HepG2 (cell line): Measurements from ENCODE around the gene PCOLCE2. TPM values are rescaled to one million over a fixed set of nuclear protein-coding genes. Genes with fewer than 3 reads are reported as not detected.

Experiments
- AGO1 ChIP-seq: fragments of 200-400 bp; formaldehyde crosslinking; IDR thresholded peaks from 2 replicates; pipeline ENCODE4 v1.6.1; 2017; ENCODE audit warnings: mild to moderate bottlenecking, low read depth, low read length, moderate library complexity; ENCODE audit not compliant: poor library complexity, severe bottlenecking
- AHR ChIP-seq: IDR thresholded peaks from 2 replicates; pipeline ENCODE4 v1.6.1; 2018; ENCODE audit warnings: missing genetic modification reagents, missing compliant biosample characterization
- ARNT2 ChIP-seq: sonication (generic); formaldehyde crosslinking; IDR thresholded peaks from 2 replicates; pipeline ENCODE4 v1.8.0; 2022; ENCODE audit warnings: mild to moderate bottlenecking, low read depth, missing genetic modification reagents, moderate library complexity
- BRD4 ChIP-seq: sonication (generic); formaldehyde crosslinking; IDR thresholded peaks from 2 replicates; pipeline ENCODE4 v1.4.0; 2020; ENCODE audit warnings: missing genetic modification reagents
- FIP1L1 ChIP-seq: fragments of 200-400 bp; formaldehyde crosslinking; IDR thresholded peaks from 2 replicates; pipeline ENCODE4 v1.6.1; 2018; ENCODE audit warnings: low read depth, mild to moderate bottlenecking, low read length, moderate library complexity, borderline replicate concordance; ENCODE audit not compliant: insufficient read depth
- JDP2 ChIP-seq: sonication (generic); formaldehyde crosslinking; IDR thresholded peaks from 2 replicates; pipeline ENCODE4 v1.8.1; 2022; ENCODE audit warnings: missing genetic modification reagents, borderline replicate concordance
- KDM3A ChIP-seq: IDR thresholded peaks from 2 replicates; pipeline ENCODE4 v1.6.1; 2018; ENCODE audit warnings: low read depth, missing compliant biosample characterization
- KLF13 ChIP-seq: sonication (generic); formaldehyde crosslinking; IDR thresholded peaks from 2 replicates; pipeline ENCODE4 v1.4.0; 2020; ENCODE audit warnings: mild to moderate bottlenecking, missing genetic modification reagents
- MAZ ChIP-seq, 2 experiments: sonication (generic) in 1 of 2; formaldehyde crosslinking in 1 of 2; IDR thresholded peaks; 2 replicates each; pipeline versions ENCODE4 v1.5.0 to v1.6.1; 2012 to 2020; ENCODE audit warnings: low read depth in 2 of 2, mild to moderate bottlenecking in 2 of 2, borderline replicate concordance in 1 of 2, improper control_type of control experiment in 1 of 2, low read length in 1 of 2, missing genetic modification reagents in 1 of 2, moderate library complexity in 1 of 2
- MYC ChIP-seq: sonication (generic); formaldehyde crosslinking; IDR thresholded peaks from 2 replicates; pipeline ENCODE4 v1.9.0; 2021; ENCODE audit warnings: missing genetic modification reagents, borderline replicate concordance
- PHF21A ChIP-seq: sonication (generic); formaldehyde crosslinking; IDR thresholded peaks from 2 replicates; pipeline ENCODE4 v1.5.0; 2020; ENCODE audit warnings: mild to moderate bottlenecking, missing genetic modification reagents
- TCF7L2 ChIP-seq: IDR thresholded peaks from 2 replicates; pipeline ENCODE4 v1.6.1; 2011; ENCODE audit warnings: mild to moderate bottlenecking, low read depth, low read length, moderate library complexity
- ZFP90 ChIP-seq: sonication (generic); formaldehyde crosslinking; IDR thresholded peaks from 2 replicates; pipeline ENCODE4 v1.8.0; 2022; ENCODE audit warnings: missing genetic modification reagents, mild to moderate bottlenecking, inconsistent platforms, borderline replicate concordance
- ZFX ChIP-seq: sonication (generic); formaldehyde crosslinking; IDR thresholded peaks from 2 replicates; pipeline ENCODE4 v1.4.0; 2020; ENCODE audit warnings: mild to moderate bottlenecking, low read depth, missing genetic modification reagents, moderate library complexity
- ZNF10 ChIP-seq: sonication (generic); formaldehyde crosslinking; IDR thresholded peaks from 2 replicates; pipeline ENCODE4 v1.4.0; 2020; ENCODE audit warnings: mild to moderate bottlenecking, low read depth, missing genetic modification reagents, borderline replicate concordance
- ZNF160 ChIP-seq: sonication (generic); formaldehyde crosslinking; IDR thresholded peaks from 2 replicates; pipeline ENCODE4 v1.8.0; 2022; ENCODE audit warnings: mild to moderate bottlenecking, inconsistent platforms, missing genetic modification reagents
- ZNF605 ChIP-seq: sonication (generic); formaldehyde crosslinking; IDR thresholded peaks from 2 replicates; pipeline ENCODE4 v1.8.0; 2022; ENCODE audit warnings: mild to moderate bottlenecking, missing genetic modification reagents
- ZZZ3 ChIP-seq: sonication (generic); formaldehyde crosslinking; IDR thresholded peaks from 2 replicates; pipeline ENCODE4 v1.4.0; 2020; ENCODE audit warnings: missing genetic modification reagents, mild to moderate bottlenecking, borderline replicate concordance
- polyA plus RNA-seq, 8 experiments: library from polyadenylated mRNA; depleted of rRNA in 3 of 8; stranded (reverse) in 7 of 8; unstranded in 1 of 8; fragments of >200 nt; fragmentation: Illumina TruSeq in 4 of 8; extraction: Trizol in 4 of 8; gene quantifications; 2 replicates each; pipeline versions ENCODE4 v1.2.1 to v1.2.3, GENCODE V29; 2011 to 2016; ENCODE audit warnings: low read depth in 4 of 8, missing spikeins in 1 of 8, mixed read lengths in 1 of 8; ENCODE audit not compliant: insufficient read depth in 1 of 8
- total RNA-seq, 5 experiments: library from RNA; depleted of rRNA; stranded (reverse); fragments of >200 nt; fragmentation: Illumina TruSeq; extraction: Trizol; gene quantifications; 2 replicates each; pipeline ENCODE4 v1.2.3, GENCODE V29; 2016; ENCODE audit warnings: low read depth in 1 of 5
- TF ChIP-seq, protein P1 (sequence below): sonication (generic); formaldehyde crosslinking; IDR thresholded peaks from 2 replicates; pipeline ENCODE4 v1.4.0; 2020; ENCODE audit warnings: mild to moderate bottlenecking, missing genetic modification reagents
- TF ChIP-seq, protein P2 (sequence below): sonication (generic); formaldehyde crosslinking; conservative IDR thresholded peaks from 2 replicates; pipeline ENCODE4 v1.8.0; 2022; ENCODE audit warnings: missing genetic modification reagents
- TF ChIP-seq, protein P3 (sequence below): sonication (generic); formaldehyde crosslinking; conservative IDR thresholded peaks from 2 replicates; pipeline ENCODE4 v1.4.0; 2020; ENCODE audit warnings: missing genetic modification reagents
- TF ChIP-seq, protein P4 (sequence below): sonication (generic); formaldehyde crosslinking; IDR thresholded peaks from 2 replicates; pipeline ENCODE4 v1.8.1; 2023; ENCODE audit warnings: mild to moderate bottlenecking, inconsistent platforms, moderate library complexity, missing genetic modification reagents, borderline replicate concordance

Gene PCOLCE2
- total and polyA plus RNA-seq, 2 of the 13 experiments (the other 11 are each of a cell fraction or from before 2014, with no cell fraction given) = 0.71 to 2.0 TPM

DNA sequence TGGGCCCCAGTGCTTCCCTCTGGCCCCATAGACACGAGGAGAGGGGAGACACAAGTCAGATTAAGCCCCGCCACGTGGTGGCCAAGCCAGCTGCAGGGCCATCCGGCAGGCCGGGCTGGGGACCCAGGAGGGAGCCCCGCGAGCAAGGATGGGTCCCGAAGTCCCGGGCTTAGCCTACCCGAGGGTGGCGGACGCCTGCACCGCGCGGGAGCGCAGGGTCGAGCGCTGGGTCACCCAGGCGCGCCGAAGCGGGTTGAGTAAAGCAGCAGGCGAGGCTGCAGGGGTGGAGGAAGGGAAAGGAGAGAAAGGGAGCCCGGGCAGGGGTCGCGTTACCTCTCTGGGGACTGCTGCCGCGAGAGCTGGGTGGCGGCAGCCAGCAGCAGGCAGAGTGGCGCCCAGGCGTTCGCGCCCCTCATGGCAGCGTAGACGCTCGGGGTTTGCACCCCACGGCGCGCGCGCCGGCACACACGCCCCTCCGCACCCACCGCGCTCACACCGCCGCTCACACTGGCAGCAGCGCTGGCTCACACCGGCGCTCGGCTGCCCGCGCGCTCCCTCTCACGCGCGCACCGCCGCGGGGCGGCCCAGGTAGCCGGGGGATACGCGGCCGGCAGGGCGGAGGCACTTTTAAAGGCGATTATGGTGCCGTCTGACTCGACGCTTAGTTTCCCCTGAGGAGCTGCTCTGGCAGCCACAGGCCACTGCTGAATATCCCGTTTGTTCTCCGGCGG, at the start of gene PCOLCE2 (continued):
- TF ChIP-seq, protein P1, sequence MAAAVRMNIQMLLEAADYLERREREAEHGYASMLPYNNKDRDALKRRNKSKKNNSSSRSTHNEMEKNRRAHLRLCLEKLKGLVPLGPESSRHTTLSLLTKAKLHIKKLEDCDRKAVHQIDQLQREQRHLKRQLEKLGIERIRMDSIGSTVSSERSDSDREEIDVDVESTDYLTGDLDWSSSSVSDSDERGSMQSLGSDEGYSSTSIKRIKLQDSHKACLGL (CRISPR knock-in tag) = peak; percentile 59; the same call in 1 of the 2 replicates
- TF ChIP-seq KLF13 (CRISPR knock-in tag) = no peak
- TF ChIP-seq MAZ (IDR thresholded peaks at IDR 0.05; ENCODE audit: borderline replicate concordance, low read depth, low read length) = no peak
- no peak; the same call in 1 of the 2 replicates for TF ChIP-seq MAZ (CRISPR knock-in tag; IDR thresholded peaks at IDR 0.05; ENCODE audit: low read depth)
- no peak for TF ChIP-seq FIP1L1
- TF ChIP-seq BRD4 (CRISPR knock-in tag) = no peak
- peak; percentile 85 for TF ChIP-seq ZNF605 (CRISPR knock-in tag)
- TF ChIP-seq TCF7L2 = no peak
- TF ChIP-seq ZFP90 (CRISPR knock-in tag) = no peak; the same call in 1 of the 2 replicates
- TF ChIP-seq, protein P2, sequence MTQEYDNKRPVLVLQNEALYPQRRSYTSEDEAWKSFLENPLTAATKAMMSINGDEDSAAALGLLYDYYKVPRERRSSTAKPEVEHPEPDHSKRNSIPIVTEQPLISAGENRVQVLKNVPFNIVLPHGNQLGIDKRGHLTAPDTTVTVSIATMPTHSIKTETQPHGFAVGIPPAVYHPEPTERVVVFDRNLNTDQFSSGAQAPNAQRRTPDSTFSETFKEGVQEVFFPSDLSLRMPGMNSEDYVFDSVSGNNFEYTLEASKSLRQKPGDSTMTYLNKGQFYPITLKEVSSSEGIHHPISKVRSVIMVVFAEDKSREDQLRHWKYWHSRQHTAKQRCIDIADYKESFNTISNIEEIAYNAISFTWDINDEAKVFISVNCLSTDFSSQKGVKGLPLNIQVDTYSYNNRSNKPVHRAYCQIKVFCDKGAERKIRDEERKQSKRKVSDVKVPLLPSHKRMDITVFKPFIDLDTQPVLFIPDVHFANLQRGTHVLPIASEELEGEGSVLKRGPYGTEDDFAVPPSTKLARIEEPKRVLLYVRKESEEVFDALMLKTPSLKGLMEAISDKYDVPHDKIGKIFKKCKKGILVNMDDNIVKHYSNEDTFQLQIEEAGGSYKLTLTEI (CRISPR knock-in tag) = no peak
- TF ChIP-seq ZNF10 = no peak
- peak; percentile 86 for TF ChIP-seq MYC (CRISPR knock-in tag)
- peak; percentile 75; the same call in 1 of the 2 replicates for TF ChIP-seq ZFX (CRISPR knock-in tag)
- no peak for TF ChIP-seq JDP2 (CRISPR knock-in tag)
- TF ChIP-seq, protein P3, sequence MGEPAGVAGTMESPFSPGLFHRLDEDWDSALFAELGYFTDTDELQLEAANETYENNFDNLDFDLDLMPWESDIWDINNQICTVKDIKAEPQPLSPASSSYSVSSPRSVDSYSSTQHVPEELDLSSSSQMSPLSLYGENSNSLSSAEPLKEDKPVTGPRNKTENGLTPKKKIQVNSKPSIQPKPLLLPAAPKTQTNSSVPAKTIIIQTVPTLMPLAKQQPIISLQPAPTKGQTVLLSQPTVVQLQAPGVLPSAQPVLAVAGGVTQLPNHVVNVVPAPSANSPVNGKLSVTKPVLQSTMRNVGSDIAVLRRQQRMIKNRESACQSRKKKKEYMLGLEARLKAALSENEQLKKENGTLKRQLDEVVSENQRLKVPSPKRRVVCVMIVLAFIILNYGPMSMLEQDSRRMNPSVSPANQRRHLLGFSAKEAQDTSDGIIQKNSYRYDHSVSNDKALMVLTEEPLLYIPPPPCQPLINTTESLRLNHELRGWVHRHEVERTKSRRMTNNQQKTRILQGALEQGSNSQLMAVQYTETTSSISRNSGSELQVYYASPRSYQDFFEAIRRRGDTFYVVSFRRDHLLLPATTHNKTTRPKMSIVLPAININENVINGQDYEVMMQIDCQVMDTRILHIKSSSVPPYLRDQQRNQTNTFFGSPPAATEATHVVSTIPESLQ (CRISPR knock-in tag) = no peak
- TF ChIP-seq ARNT2 = peak; percentile 35; the same call in 1 of the 2 replicates
- no peak for TF ChIP-seq AGO1
- TF ChIP-seq KDM3A = no peak
- TF ChIP-seq, protein P4, sequence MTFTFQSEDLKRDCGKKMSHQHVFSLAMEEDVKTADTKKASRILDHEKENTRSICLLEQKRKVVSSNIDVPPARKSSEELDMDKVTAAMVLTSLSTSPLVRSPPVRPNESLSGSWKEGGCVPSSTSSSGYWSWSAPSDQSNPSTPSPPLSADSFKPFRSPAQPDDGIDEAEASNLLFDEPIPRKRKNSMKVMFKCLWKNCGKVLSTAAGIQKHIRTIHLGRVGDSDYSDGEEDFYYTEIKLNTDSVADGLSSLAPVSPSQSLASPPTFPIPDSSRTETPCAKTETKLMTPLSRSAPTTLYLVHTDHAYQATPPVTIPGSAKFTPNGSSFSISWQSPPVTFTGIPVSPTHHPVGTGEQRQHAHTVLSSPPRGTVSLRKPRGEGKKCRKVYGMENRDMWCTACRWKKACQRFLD = no peak
- no peak for TF ChIP-seq AHR (CRISPR knock-in tag)
- TF ChIP-seq ZZZ3 (CRISPR knock-in tag) = no peak
- 0 out of 2 replicates have a peak, but pooled peaks have one; percentile 42 for TF ChIP-seq ZNF160 (CRISPR knock-in tag)
- no peak for TF ChIP-seq PHF21A (CRISPR knock-in tag)
